ENCODE results near the gene PPIH.
"Not testable (repeated sequence)": the region's sequence is repeated elsewhere in the genome, so short reads cannot be mapped to it uniquely, and the experiment has no call there.

PPIH gene

DNA sequence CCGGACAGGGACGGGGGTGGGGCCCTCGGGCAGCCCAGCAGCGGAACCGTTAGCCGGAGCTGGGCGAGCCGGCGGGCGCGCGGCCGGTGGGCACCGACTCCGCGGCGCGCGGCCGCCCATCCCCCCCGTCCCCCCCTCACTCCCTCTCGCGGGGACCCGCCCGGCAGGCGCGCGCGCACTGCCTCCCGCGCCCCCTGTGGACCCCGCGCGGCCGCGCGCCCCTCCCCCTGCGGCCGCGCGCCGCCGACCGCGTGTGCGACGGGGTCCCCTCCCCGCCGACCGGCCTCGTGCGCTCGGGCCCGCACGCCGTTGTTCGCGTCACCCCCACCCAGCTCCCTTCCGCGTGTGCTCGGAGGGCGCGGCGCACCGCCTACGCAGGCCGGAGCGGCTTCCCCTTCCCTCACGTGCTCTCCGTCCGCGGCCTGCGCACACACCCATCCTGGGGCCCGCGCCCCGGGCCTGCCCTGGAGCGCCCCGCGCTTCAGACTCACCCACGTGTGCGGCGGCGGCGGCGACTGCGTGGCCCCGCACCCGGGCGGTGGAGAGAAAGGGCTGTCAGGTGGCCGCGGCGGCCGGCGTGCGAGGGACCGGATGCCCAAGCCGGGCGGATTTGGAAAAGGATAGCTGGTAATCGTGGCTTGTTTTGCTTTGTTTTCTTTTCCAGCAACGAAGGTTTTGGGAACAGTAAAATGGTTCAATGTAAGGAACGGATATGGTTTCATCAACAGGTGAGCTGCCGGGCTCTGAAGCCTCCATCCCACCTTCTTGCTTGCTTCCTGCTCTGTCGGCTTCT lies 24.7 kb downstream of the PPIH start:
- DNase-seq = peak; percentile 44 to 52

DNA sequence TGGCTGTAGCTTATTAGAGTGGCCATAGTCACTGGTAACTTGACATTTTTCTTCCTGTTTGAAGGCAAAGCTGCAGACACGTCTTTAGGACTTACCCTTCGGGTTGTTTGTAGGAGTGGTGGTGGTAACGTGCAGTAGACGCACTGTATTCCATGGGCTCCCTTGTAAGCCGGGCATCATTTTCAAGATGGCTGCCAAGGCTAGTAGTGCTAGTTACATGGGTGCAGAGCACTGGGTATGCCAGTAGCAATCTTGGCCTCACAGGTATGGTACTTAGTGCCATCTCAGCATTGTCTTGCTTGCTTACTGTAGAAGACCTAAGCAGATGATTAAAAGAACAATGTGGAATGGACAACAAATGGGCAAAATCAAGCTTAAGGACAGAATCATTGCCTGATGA lies 25.9 kb downstream of the PPIH start:
- no peak for DNase-seq

DNA sequence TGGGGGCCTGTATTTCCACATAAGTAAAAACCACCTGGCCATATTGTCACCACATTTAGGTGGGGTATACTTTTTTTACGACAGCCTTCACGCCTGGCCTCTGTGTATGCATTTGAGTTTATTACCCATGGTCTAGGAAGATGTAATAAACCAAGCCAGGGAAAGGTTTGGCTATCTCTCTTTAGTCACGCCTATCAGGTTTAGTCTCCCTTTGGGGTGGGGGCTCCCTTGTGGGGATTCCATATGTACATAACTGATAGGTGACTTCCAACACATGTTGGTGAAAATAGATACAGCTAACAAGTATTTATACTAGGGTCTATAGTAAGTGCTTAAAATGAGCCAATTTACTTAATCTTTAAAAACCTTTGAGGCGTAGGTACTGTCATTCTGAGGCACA lies 28.2 kb downstream of the PPIH start:
- DNase-seq = no peak

GRCh38 chr1:42689912-42690311 lies 31.7 kb downstream of the PPIH start:
- no peak for DNase-seq

DNA sequence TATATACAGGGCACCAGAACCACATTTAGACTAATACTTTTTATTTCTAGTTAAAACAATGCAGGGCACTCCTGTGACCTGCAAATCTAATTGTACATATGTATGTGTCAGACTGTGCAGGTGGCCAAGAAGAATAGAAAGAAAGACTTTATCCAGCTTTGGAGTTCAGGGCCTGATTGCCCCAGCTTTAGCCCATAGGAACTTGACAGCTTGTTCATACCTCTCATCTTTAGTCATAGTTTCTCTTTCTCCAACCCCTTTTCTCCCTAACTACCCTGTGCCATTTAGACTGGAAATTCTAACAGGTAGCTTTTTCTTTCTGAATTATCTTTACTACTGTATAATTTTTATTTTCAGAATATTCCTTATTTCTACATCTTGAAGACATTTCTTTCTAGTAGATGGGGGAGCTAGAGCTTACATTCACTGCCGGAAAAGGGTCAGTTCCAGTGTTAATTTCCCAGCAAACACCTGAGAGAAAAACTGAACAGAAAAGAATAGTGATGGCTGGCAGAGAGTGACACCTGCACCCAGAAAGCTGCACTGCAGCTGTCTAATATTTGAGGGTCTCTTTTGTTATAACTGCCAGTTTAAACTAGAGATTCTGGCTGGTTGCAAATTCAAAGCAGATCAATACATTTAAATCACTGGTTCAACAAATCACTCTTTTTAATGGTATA lies 32.4 kb downstream of the PPIH start:
- DNase-seq = no peak

DNA sequence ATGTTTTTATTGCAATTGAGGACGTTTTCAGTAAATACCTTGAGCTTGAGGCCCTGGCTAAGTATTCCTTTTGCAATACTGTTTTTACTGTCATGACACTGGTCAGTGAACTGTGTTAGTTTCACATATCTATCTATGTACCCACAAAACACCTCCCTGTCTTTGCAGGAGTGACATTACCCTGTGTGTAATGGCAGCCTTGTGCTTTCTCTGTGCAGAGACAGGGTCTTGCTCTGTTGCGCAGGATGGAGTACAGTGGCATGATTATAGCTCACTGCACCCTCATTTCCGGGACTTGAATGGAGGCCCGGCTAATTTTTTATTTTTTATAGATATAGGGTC lies 32.9 kb downstream of the PPIH start:
- no peak for DNase-seq

GRCh38 chr1:42692461-42692860 lies 34.2 kb downstream of the PPIH start:
- no peak for DNase-seq

- DNase-seq = no peak
Measured at GRCh38 chr1:42692911-42693310, 34.7 kb downstream of the PPIH start.

DNA sequence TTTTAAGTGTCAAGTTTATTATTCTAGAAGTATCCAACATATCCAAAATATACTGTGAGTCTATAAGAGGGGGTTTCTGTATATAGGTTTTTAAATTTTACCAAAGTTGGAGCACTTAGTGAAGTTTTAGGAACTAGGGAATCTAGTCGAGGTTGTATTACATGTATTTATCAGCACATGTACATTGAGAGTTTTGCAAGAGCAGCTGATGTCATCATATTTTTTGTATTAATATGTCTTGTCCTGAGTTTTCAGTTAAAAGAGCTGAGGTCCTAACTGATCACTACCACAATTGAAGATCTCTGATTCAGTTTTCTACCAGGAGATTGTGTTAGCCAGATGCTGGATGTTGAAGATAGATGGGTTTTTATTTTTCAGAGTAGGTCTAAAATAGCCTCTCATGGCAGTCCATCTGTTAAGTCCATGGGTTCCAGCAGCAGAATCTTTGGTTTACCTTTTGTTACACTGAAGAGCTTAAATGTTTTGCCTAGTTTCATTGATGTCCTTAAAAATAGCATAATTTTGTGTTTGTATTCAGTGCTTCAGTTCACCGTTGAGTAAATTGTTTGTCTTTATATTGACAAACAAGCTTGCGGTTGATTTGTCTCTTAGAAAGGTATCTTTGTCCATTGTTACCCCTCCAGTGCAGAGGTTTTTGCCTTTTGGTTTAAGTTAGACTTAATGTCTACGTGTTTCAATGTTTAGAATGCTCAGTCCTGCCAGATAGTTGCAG lies 40.0 kb downstream of the PPIH start:
- DNase-seq = no peak

- no peak for DNase-seq
Measured at GRCh38 chr1:42700006-42700405, 41.8 kb downstream of the PPIH start.

- DNase-seq = no peak
Measured at GRCh38 chr1:42703888-42704464, 45.8 kb downstream of the PPIH start.

GRCh38 chr1:42712808-42713207 lies 54.6 kb downstream of the PPIH start:
- not testable (repeated sequence) for DNase-seq

DNA sequence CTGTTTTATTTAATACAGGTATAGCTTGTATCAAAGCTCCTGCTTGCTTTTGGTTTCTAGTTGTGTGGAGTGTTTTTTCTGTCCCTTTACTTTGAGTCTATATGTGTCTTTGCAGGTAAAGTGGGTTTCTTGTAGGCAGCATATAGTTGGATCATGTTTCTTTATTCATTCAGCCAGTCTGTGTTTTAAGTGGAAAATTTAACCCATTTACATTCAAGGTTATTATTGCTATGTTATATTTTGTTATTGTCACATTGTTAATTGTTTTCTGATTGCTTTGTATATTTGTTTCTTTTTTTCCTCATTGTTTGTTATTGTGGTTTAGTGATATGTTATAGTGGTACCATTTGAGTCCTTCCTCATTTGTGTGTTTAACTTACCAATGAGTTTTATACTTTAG lies 55.1 kb downstream of the PPIH start:
- no peak for DNase-seq

- not testable (repeated sequence) for DNase-seq
Measured at GRCh38 chr1:42714441-42714840, 56.2 kb downstream of the PPIH start.

GRCh38 chr1:42720868-42721267 lies 62.6 kb downstream of the PPIH start:
- no peak for DNase-seq

DNA sequence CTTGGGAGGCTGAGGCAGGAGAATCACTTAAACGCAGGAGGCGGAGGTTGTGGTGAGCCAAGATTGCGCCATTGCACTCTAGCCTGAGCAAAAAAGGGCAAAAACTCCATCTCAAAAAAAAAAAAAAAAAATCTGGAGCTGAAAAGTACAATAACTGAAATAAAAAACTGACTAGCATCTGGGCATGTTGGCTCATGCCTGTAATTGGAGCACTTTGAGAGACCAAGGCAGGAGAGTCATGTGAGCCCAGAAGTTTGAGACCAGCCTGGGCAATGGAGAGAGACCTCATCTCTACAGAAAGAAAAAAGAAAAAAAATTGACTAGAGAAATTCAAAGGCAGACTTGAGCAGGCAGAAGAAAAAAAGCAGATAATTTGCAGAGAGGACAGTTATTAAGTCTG lies 63.7 kb downstream of the PPIH start:
- DNase-seq = no peak

GRCh38 chr1:42722403-42722802 lies 64.2 kb downstream of the PPIH start:
- not testable (repeated sequence) for DNase-seq

- no peak for DNase-seq
Measured at GRCh38 chr1:42723511-42723910, 65.3 kb downstream of the PPIH start.

GRCh38 chr1:42725820-42726219 lies 67.6 kb downstream of the PPIH start:
- not testable (repeated sequence) for DNase-seq

Measured in activated CD4-positive, alpha-beta T cell treated with anti-CD3 and anti-CD28 coated beads, Interleukin-2, amount 50 U/mL, for 4 hours (primary cell).